Left ventricle myocardium inferior (tissue), 1 donor: Measurements from ENCODE around the gene WIPF2. TPM values are rescaled to one million over a fixed set of nuclear protein-coding genes. Genes with fewer than 3 reads are reported as not detected.
"Not testable (repeated sequence)": the region's sequence is repeated elsewhere in the genome, so short reads cannot be mapped to it uniquely, and the experiment has no call there.

ENCODE experiments used
- DNase-seq: peaks from one replicate; pipeline ENCODE4 v3.0.0-alpha.2; 2020
- H3K27ac ChIP-seq: fragments of 200-600 bp; replicated peaks from 2 replicates; pipeline ENCODE4 v1.8.0; 2021
- H3K27me3 ChIP-seq: fragments of 200-600 bp; 2 replicates; pipeline ENCODE4 v1.8.0; 2021; ENCODE audit warnings: low read depth
- H3K36me3 ChIP-seq: fragments of 200-600 bp; 2 replicates; pipeline ENCODE4 v1.8.0; 2021
- H3K4me1 ChIP-seq: fragments of 200-600 bp; 2 replicates; pipeline ENCODE4 v1.8.0; 2021
- H3K4me3 ChIP-seq: fragments of 200-600 bp; 2 replicates; pipeline ENCODE4 v1.8.0; 2021; ENCODE audit warnings: mild to moderate bottlenecking, moderate library complexity
- H3K9me3 ChIP-seq: fragments of 200-600 bp; replicated peaks from 2 replicates; pipeline ENCODE4 v1.8.0; 2021
- CTCF ChIP-seq: fragments of 200-600 bp; IDR thresholded peaks from 2 replicates; pipeline ENCODE4 v1.8.0; 2021; ENCODE audit warnings: antibody characterized with exemption, mild to moderate bottlenecking, borderline replicate concordance
- intact Hi-C: fragments of 100-400 bp; cut with micrococcal nuclease; formaldehyde crosslinking; loops from one replicate; pipeline ENCODE4 v1.11.0; 2022
- total RNA-seq: library from RNA; stranded (reverse); fragmentation: NEBNext Ultra II Directional; extraction: Animal tissue kit (Norgen Biotek cat#: 25700); gene quantifications from one replicate; pipeline ENCODE4 v1.2.1, GENCODE V29; 2021
- donor health status: DM: no; HTN: yes; CAD: no; lungs with severe emphysema.

Gene WIPF2
- total RNA-seq, 1 donor from 2014 or later: 12.5 TPM

- TF ChIP-seq CTCF: no peak
- no peak for DNase-seq
- intact Hi-C loops: loop anchor here (10.0 kb wide), 1 partner anchor 85 kb away; no protein-coding TSS in a partner anchor
- Histone ChIP-seq H3K36me3 (no peaks in the 10 kb centered on the region), H3K27ac (no peak overlapping the region), H3K4me3 (no peak overlapping the region), H3K9me3 (no peaks in the 10 kb centered on the region), H3K4me1 (no peaks in the 10 kb centered on the region), H3K27me3 (no peaks in the 10 kb centered on the region)
Measured at GRCh38 chr17:40209404-40210093, 9.6 kb upstream of the WIPF2 start.

DNA sequence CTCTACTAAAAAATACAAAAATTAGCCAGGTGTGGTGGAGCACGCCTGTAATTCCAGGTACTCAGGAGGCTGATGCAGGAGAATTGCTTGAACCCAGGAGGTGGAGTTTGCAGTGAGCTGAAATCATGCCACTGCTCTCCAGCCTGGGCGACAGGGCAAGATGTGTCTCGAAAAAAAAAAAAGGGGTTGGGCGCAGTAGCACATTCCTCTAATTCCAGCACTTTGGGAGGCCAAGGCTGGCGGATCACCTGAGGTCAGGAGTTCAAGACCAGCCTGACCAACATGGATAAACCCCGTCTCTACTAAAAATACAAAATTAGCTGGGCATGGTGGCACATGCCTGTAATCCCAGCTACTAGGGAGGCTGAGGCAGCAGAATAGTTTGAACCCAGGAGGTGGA is 5.2 kb upstream of the WIPF2 start:
- intact Hi-C loops, DNase-seq, H3K27ac ChIP-seq, H3K27me3 ChIP-seq, H3K4me3 ChIP-seq, H3K4me1 ChIP-seq, H3K36me3 ChIP-seq, H3K9me3 ChIP-seq: not testable (repeated sequence)

GRCh38 chr17:40218006-40218739 is 931 bp upstream of the WIPF2 start:
- Histone ChIP-seq H3K36me3 (no peaks in the 10 kb centered on the region), H3K9me3 (no peaks in the 10 kb centered on the region), H3K27ac (peak overlapping the region; percentile 95), H3K4me3 (peak overlapping the region; percentile 81), H3K4me1 (peaks cover 19% of the 10 kb centered on the region), H3K27me3 (no peaks in the 10 kb centered on the region)
- DNase-seq: no peak
- TF ChIP-seq CTCF: no peak
- intact Hi-C loops: no loop called here

DNA sequence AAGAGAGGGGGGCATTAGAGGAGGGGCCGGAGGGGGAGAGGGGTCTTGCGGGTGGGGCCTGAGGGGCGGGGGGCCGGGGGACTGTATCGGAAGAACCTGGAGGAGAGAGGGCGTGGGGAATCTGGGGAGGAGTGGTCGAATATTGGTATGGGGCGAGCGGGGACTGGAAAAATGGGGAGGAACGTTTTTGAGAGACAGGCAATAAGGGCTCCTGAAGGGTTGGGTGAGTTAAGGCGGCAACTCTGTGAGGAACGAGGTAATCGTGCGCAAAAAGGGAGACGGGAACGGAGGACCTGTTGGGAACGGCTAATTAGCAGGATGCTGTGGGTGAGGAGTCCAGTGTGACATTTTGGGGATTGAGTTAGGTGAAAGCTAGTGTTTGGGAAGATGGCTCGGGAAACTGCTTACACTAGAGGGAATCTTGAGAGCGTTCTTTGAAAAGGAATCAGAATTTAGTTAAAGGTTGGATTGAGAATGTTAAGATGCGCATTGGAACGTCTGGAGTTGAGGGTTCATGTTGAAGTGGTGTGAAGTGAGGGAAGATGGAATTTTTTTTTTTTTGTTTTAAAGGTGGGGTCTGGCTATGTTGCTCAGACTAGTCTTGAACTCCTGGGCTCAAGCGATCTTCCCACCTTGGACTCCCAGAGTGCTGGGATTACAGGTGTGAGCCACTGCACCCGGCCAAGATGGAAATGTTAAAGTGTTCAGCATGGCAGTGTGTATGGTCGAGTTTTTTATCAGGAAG is 662 bp downstream of the WIPF2 start:
- no peak for TF ChIP-seq CTCF
- no peaks in the 10 kb centered on the region for H3K36me3 ChIP-seq
- intact Hi-C loops: no loop called here
- H3K4me1 ChIP-seq: peaks cover 33% of the 10 kb centered on the region
- peak overlapping the region; percentile 81 for H3K4me3 ChIP-seq
- no peaks in the 10 kb centered on the region for H3K27me3 ChIP-seq
- no peaks in the 10 kb centered on the region for H3K9me3 ChIP-seq
- H3K27ac ChIP-seq: peak overlapping the region; percentile 95
- no peak for DNase-seq

- Histone ChIP-seq H3K36me3 (peaks cover 10% of the 10 kb centered on the region), H3K4me3 (no peak overlapping the region), H3K27ac (peak overlapping the region; percentile 26), H3K27me3 (no peaks in the 10 kb centered on the region), H3K4me1 (peaks cover 44% of the 10 kb centered on the region), H3K9me3 (no peaks in the 10 kb centered on the region)
- DNase-seq: no peak
- intact Hi-C loops: no loop called here
- no peak for TF ChIP-seq CTCF
Measured at GRCh38 chr17:40224718-40225550, 5.8 kb downstream of the WIPF2 start.

DNA sequence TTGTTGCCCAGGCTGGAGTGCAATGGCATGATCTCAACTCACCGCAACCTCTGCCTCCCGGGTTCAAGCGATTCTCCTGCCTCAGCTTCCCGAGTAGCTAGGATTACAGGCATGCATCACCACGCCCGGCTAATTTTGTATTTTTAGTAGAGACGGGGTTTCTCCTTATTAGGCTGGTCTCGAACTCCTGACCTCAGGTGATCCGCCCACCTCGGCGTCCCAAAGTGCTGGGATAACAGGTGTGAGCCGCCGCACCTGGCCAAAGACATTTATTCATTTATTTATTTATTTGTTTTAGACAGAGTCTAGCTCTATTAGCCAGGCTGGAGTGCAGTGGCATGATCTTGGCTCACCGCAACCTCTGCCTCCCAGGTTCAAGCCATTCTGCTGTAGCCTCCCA is 10.0 kb downstream of the WIPF2 start:
- H3K27me3 ChIP-seq, H3K27ac ChIP-seq, H3K4me3 ChIP-seq, H3K9me3 ChIP-seq, intact Hi-C loops, DNase-seq: not testable (repeated sequence)
- peaks cover 32% of the 10 kb centered on the region for H3K4me1 ChIP-seq
- peaks cover 31% of the 10 kb centered on the region for H3K36me3 ChIP-seq
